ENCODE results near the gene WDR91.

WDR91 gene

DNA sequence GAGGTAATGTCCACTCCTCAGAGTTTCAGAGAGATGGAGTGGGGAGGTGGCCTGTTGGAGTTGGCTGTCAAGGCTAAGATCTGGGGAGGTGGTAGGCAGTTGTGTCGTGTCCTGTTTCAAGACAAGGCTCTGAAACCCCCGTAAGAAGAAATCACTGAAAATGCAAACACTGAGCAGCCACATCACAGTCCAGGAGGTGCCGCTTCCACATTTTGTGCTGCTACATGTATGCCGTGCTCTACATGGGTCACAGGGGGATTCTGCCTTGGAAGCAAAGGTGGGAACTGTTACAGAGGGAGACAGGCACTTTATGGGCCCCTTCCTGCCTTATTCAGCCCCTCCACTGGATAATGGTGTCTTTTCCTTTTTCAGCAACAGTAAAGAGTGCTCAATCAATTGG is 11.9 kb downstream of the WDR91 start:
- H3K36me3 ChIP-seq (ENCODE audit: control insufficient read depth, insufficient read depth, low read length): peaks cover 4% of the 10 kb centered on the region
- H3K9me3 ChIP-seq (ENCODE audit: control insufficient read depth, low read length): no peaks in the 10 kb centered on the region
- H3K27me3 ChIP-seq (ENCODE audit: control insufficient read depth, insufficient read depth, low read length, poor library complexity, severe bottlenecking): no peaks in the 10 kb centered on the region
- H3K27ac ChIP-seq (ENCODE audit: insufficient read depth, low read depth, low read length, poor library complexity, severe bottlenecking): no peak overlapping the region
- WGBS, 2 experiments: 88 to 92% methylated on average over 4 of the region's 4 CpGs
- no peaks in the 10 kb centered on the region for H3K4me1 ChIP-seq (ENCODE audit: control insufficient read depth, insufficient read depth, low read length)
- H3K4me3 ChIP-seq (ENCODE audit: insufficient read depth, low read depth, low read length): no peak overlapping the region

DNA sequence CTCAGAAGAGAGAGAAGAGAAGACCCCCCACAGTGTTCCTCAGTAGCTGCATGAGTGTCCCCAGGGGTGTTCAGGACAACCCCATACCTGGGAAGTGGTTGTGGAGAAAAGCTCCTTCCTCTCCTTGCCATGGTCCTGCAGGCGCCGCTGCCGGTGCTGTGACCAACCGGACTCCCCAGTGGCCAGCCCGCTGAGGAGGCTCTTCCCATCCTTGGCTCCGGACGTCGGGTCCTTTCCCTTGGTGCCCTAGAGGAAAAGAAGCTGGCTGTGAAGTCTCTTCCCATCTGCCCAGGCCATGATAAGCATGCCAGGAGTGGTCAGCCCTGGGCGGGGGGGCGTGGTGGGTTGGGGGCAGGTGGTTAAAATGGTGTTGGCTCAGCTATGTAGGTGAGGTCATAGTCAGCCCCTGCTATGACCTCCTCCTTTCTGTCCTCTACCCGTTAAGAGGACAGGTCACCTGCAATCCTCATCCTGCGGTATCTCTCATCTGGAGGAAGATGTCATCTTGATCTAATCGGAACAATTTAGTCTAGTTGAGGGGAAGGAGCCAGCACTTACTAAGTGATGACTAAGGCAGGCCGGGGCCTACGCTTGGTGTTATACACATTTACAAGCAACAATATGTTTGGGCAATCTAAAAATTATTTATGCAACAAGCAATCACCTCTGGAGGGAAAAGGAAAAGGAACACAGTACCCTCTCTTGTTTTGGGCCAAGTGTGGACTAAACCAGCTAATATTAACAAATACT is 13.2 kb downstream of the WDR91 start:
- 95% methylated on average over 15 of the region's 15 CpGs for WGBS, 2 experiments
- no peak overlapping the region for H3K27ac ChIP-seq (ENCODE audit: insufficient read depth, low read depth, low read length, poor library complexity, severe bottlenecking)
- no peak overlapping the region for H3K4me3 ChIP-seq (ENCODE audit: insufficient read depth, low read depth, low read length)
- H3K36me3 ChIP-seq (ENCODE audit: control insufficient read depth, insufficient read depth, low read length): peaks cover 4% of the 10 kb centered on the region
- no peaks in the 10 kb centered on the region for H3K9me3 ChIP-seq (ENCODE audit: control insufficient read depth, low read length)
- H3K27me3 ChIP-seq (ENCODE audit: control insufficient read depth, insufficient read depth, low read length, poor library complexity, severe bottlenecking): no peaks in the 10 kb centered on the region
- no peaks in the 10 kb centered on the region for H3K4me1 ChIP-seq (ENCODE audit: control insufficient read depth, insufficient read depth, low read length)

DNA sequence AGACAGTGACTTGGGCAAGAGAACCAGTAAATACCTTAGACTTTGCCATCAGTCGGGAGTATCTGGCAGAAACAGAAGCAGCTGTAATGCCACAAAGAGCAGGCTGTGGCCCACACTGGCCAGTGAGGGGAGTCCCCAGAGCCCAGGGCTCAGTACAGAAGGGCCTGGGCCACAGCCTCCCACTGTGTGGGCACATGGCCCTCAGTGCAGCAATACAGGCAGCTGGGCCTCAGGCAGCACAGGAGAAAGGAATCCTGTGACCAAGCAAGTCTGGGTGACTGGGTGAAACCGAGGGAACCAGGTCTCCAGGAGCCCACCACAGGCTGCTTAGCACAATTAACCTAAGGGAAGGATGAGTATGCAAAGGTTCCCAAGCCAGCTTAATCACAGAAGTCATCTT is 14.0 kb downstream of the WDR91 start:
- Histone ChIP-seq H3K27ac (ENCODE audit: insufficient read depth, low read depth, low read length, poor library complexity, severe bottlenecking) (no peak overlapping the region), H3K4me1 (ENCODE audit: control insufficient read depth, insufficient read depth, low read length) (no peaks in the 10 kb centered on the region), H3K36me3 (ENCODE audit: control insufficient read depth, insufficient read depth, low read length) (peaks cover 4% of the 10 kb centered on the region), H3K9me3 (ENCODE audit: control insufficient read depth, low read length) (no peaks in the 10 kb centered on the region), H3K4me3 (ENCODE audit: insufficient read depth, low read depth, low read length) (no peak overlapping the region), H3K27me3 (ENCODE audit: control insufficient read depth, insufficient read depth, low read length, poor library complexity, severe bottlenecking) (no peaks in the 10 kb centered on the region)
- 88 to 93% methylated on average over 2 of the region's 2 CpGs for WGBS, 2 experiments

DNA sequence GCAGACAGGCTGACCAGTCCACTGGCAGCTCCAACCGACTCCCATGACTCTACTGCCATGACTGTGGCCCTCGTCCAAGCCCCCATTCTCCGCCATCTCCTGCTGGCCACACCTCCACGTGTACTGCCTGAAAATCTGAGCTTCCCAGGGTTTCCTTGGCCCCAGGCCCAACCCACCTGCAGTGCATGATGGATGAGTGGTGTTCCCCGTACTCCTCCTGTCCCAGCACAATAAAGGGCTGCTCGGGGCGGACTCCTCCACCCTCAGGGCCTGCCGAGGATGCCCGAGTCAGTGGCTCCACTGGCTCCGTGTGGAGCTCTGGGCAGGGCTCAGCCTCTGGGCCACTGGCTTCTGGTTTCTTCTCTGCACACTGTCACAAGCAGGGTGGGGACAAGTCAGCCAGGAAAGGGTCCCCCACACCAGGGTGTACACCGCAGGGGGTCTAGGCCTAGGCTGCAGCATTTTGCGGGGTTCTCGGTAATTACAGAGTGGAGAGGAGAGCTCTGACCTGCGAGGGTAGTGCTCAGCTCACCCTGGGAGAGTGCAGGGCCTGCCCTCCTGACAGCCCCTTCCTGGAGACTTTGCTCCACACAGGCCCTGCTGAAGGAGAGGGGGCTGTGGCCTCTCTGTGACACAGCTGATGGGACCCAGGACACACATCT is 15.2 kb downstream of the WDR91 start:
- H3K27me3 ChIP-seq (ENCODE audit: control insufficient read depth, insufficient read depth, low read length, poor library complexity, severe bottlenecking): no peaks in the 10 kb centered on the region
- H3K36me3 ChIP-seq (ENCODE audit: control insufficient read depth, insufficient read depth, low read length): peaks cover 4% of the 10 kb centered on the region
- WGBS, 2 experiments: 95% methylated on average over 14 of the region's 14 CpGs
- no peak overlapping the region for H3K4me3 ChIP-seq (ENCODE audit: insufficient read depth, low read depth, low read length)
- no peaks in the 10 kb centered on the region for H3K9me3 ChIP-seq (ENCODE audit: control insufficient read depth, low read length)
- no peaks in the 10 kb centered on the region for H3K4me1 ChIP-seq (ENCODE audit: control insufficient read depth, insufficient read depth, low read length)
- no peak overlapping the region for H3K27ac ChIP-seq (ENCODE audit: insufficient read depth, low read depth, low read length, poor library complexity, severe bottlenecking)

DNA sequence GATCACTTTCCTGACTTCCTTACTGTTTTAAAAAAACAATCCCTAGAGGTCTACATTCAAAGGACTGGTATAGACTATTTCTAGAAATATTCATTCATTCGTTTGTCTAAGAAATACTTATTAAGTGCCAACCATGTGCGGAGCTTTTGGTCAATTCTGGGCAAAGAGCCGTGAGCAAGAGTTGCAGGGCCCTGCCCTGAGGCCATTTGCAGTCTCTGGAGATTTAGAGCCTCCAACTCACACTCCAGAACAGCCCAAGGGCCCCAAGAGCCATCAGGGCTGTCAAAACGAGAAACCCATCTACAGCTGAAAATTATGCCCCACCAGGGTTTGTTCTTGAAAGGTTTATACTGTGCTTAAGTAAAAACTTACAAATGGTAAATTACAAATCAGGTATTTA is 16.2 kb downstream of the WDR91 start:
- H3K36me3 ChIP-seq (ENCODE audit: control insufficient read depth, insufficient read depth, low read length): peaks cover 4% of the 10 kb centered on the region
- 96 to 97% methylated on average over 3 to 4 of the region's 4 CpGs for WGBS, 2 experiments
- no peaks in the 10 kb centered on the region for H3K4me1 ChIP-seq (ENCODE audit: control insufficient read depth, insufficient read depth, low read length)
- H3K27me3 ChIP-seq (ENCODE audit: control insufficient read depth, insufficient read depth, low read length, poor library complexity, severe bottlenecking): no peaks in the 10 kb centered on the region
- H3K27ac ChIP-seq (ENCODE audit: insufficient read depth, low read depth, low read length, poor library complexity, severe bottlenecking): no peak overlapping the region
- H3K4me3 ChIP-seq (ENCODE audit: insufficient read depth, low read depth, low read length): no peak overlapping the region
- H3K9me3 ChIP-seq (ENCODE audit: control insufficient read depth, low read length): no peaks in the 10 kb centered on the region

DNA sequence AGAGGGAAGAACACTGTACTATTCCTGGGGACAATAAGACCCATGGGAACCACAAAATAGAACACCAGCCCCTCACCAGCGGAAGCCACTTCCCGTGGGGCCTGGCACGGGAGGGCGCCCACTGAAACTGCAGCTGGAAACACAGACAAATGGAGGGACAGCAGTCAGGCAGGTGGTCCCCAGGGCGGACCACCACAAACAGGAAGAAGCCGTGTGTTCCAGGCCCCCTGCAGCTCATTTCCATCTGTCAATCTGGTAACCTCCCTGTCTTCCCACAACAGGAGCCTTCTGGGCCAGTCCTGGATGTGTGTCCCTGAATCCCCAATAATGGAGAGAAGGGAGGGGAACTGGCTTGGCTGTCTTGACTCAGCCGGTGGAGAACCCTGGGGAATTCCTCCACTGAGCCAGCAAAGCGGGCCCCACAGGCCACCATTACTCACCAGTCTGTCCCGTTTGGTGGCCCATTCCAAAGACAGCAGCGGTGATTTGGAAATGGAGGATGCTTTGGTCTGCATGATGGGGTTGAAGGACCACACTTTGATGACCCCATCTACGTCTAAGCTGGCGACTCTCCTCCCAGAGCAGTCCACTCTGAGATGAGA is 16.7 kb downstream of the WDR91 start:
- H3K36me3 ChIP-seq (ENCODE audit: control insufficient read depth, insufficient read depth, low read length): peaks cover 3% of the 10 kb centered on the region
- H3K27ac ChIP-seq (ENCODE audit: insufficient read depth, low read depth, low read length, poor library complexity, severe bottlenecking): no peak overlapping the region

DNA sequence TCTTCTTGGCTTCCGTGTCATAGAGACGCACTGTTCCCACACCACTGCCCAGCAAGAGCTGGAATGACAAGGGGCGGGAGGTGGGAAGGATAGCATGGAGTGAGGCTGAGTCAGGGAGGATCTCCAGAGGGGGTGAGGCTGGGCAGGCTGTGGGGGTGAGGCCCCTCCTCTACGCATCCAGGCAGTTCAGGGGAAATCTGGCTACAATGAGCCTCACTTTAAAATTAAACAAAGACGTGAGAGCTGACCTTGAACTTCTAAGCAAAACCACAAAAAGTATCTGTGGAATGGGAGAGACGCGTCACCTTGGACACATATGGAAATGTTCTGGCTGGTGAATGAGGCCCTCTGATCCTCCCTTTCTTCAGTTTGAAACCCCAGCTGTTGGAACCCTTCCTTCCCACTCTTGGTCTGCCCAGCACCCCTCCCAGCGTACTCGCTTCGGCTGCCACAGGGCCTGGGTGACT is 17.7 kb downstream of the WDR91 start:
- Histone ChIP-seq H3K27ac (ENCODE audit: insufficient read depth, low read depth, low read length, poor library complexity, severe bottlenecking) (no peak overlapping the region), H3K27me3 (ENCODE audit: control insufficient read depth, insufficient read depth, low read length, poor library complexity, severe bottlenecking) (no peaks in the 10 kb centered on the region), H3K36me3 (ENCODE audit: control insufficient read depth, insufficient read depth, low read length) (no peaks in the 10 kb centered on the region), H3K4me3 (ENCODE audit: insufficient read depth, low read depth, low read length) (no peak overlapping the region), H3K4me1 (ENCODE audit: control insufficient read depth, insufficient read depth, low read length) (no peaks in the 10 kb centered on the region), H3K9me3 (ENCODE audit: control insufficient read depth, low read length) (no peaks in the 10 kb centered on the region)
- WGBS, 2 experiments: 88 to 92% methylated on average over 10 of the region's 10 CpGs

More for the DNA sequence above, 16.7 kb downstream of the WDR91 start:
- Histone ChIP-seq H3K4me1 (ENCODE audit: control insufficient read depth, insufficient read depth, low read length) (no peaks in the 10 kb centered on the region), H3K4me3 (ENCODE audit: insufficient read depth, low read depth, low read length) (no peak overlapping the region), H3K9me3 (ENCODE audit: control insufficient read depth, low read length) (no peaks in the 10 kb centered on the region), H3K27me3 (ENCODE audit: control insufficient read depth, insufficient read depth, low read length, poor library complexity, severe bottlenecking) (no peaks in the 10 kb centered on the region)
- 87 to 94% methylated on average over 12 of the region's 12 CpGs for WGBS, 2 experiments

DNA sequence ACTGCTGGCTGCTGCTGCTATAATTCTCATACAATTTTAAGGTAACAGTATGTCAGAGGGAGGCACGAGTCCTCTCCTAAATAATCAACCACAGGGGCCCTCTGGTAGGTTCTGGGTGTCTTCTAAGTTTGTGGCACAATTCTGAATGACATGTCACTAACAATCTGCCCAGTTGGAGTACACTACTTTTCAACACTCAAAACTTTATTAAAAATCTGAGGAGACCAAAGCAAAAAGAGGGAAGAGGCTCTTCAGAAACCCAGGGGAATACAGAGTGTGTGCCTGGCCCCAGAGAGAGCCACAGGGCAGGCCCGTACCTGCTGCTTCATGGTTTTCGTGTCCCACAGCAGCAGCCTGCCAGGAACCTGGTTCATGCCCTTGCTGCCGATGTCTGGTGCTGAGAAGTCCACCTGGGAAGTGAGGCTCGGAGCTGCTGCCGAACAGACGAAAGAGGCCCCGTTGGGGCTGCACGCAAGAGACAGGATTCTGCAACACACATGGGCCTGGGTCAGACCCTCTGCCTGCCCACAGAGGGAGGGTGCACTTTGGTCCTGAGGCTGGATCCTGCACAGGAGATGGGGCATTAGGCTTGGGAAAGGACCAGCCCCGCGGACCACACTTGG is 18.3 kb downstream of the WDR91 start:
- no peaks in the 10 kb centered on the region for H3K36me3 ChIP-seq (ENCODE audit: control insufficient read depth, insufficient read depth, low read length)
- no peaks in the 10 kb centered on the region for H3K4me1 ChIP-seq (ENCODE audit: control insufficient read depth, insufficient read depth, low read length)
- no peaks in the 10 kb centered on the region for H3K9me3 ChIP-seq (ENCODE audit: control insufficient read depth, low read length)
- H3K27ac ChIP-seq (ENCODE audit: insufficient read depth, low read depth, low read length, poor library complexity, severe bottlenecking): no peak overlapping the region
- H3K27me3 ChIP-seq (ENCODE audit: control insufficient read depth, insufficient read depth, low read length, poor library complexity, severe bottlenecking): no peaks in the 10 kb centered on the region
- H3K4me3 ChIP-seq (ENCODE audit: insufficient read depth, low read depth, low read length): no peak overlapping the region
- WGBS, 2 experiments: 93% methylated on average over 10 to 11 of the region's 11 CpGs

DNA sequence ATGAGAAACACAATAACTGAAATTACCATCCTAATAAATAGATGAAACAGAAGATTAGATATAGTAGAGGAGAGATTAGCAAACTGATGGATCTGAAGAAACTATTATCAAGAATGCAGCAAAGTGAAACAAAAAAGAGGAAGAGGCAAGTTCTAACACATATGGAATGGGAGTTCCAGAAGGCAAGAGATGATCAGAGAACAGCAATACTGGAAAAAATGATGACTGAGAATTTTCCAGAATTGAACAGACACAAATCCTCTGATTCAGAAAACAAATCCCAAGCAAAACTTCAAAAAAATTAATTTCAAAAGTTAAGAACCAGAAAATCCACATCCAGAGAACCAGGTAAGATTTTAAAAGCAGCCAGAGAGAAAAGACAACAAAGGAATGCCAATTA is 20.6 kb downstream of the WDR91 start:
- no peak overlapping the region for H3K27ac ChIP-seq (ENCODE audit: insufficient read depth, low read depth, low read length, poor library complexity, severe bottlenecking)
- no peak overlapping the region for H3K4me3 ChIP-seq (ENCODE audit: insufficient read depth, low read depth, low read length)
- no peaks in the 10 kb centered on the region for H3K4me1 ChIP-seq (ENCODE audit: control insufficient read depth, insufficient read depth, low read length)
- H3K27me3 ChIP-seq (ENCODE audit: control insufficient read depth, insufficient read depth, low read length, poor library complexity, severe bottlenecking): no peaks in the 10 kb centered on the region
- no peaks in the 10 kb centered on the region for H3K36me3 ChIP-seq (ENCODE audit: control insufficient read depth, insufficient read depth, low read length)
- no peaks in the 10 kb centered on the region for H3K9me3 ChIP-seq (ENCODE audit: control insufficient read depth, low read length)

DNA sequence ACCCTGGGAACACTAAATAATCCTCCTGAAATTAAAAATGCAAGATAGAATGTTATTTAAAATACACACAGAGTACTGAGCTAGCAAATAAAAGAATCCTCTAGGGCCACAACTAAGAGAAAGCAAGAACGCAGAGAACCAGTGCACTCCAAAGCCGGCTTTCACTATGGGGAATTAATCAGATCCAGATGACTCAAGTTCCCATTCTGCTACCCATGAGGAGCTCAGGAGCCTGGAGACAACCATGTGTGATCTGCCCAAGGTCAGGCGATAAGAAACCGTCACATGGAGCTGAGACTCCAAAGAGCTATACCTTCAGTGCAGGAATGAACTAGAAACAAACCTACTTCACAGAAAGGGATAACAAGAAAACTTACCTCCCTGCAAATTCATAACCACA is 21.4 kb downstream of the WDR91 start:
- H3K27ac ChIP-seq (ENCODE audit: insufficient read depth, low read depth, low read length, poor library complexity, severe bottlenecking): no peak overlapping the region
- H3K4me1 ChIP-seq (ENCODE audit: control insufficient read depth, insufficient read depth, low read length): no peaks in the 10 kb centered on the region
- 96% methylated on average over 4 of the region's 4 CpGs for WGBS, 2 experiments
- H3K4me3 ChIP-seq (ENCODE audit: insufficient read depth, low read depth, low read length): no peak overlapping the region
- H3K36me3 ChIP-seq (ENCODE audit: control insufficient read depth, insufficient read depth, low read length): no peaks in the 10 kb centered on the region
- H3K9me3 ChIP-seq (ENCODE audit: control insufficient read depth, low read length): no peaks in the 10 kb centered on the region
- H3K27me3 ChIP-seq (ENCODE audit: control insufficient read depth, insufficient read depth, low read length, poor library complexity, severe bottlenecking): no peaks in the 10 kb centered on the region
